HG02885 (cell line): ENCODE results near the gene PKM.

ENCODE experiments used
- ATAC-seq: cut with Tn5 transposase; IDR thresholded peaks from one replicate; pipeline ENCODE4 v1.9.1; 2021; ENCODE audit warnings: mild to moderate bottlenecking; ENCODE audit not compliant: unreplicated experiment, poor library complexity

Gene PKM

GRCh38 chr15:72202302-72202701 is 28.7 kb downstream of the PKM start:
- no peak for ATAC-seq

- no peak for ATAC-seq
Observed at GRCh38 chr15:72201391-72201921, 29.5 kb downstream of the PKM start.

- no peak for ATAC-seq
Observed at GRCh38 chr15:72200395-72201237, 30.4 kb downstream of the PKM start.

GRCh38 chr15:72199721-72200212 is 31.2 kb downstream of the PKM start:
- no peak for ATAC-seq

GRCh38 chr15:72199205-72199515 is 31.8 kb downstream of the PKM start:
- no peak for ATAC-seq

GRCh38 chr15:72198356-72199204 is 32.4 kb downstream of the PKM start:
- no peak for ATAC-seq

DNA sequence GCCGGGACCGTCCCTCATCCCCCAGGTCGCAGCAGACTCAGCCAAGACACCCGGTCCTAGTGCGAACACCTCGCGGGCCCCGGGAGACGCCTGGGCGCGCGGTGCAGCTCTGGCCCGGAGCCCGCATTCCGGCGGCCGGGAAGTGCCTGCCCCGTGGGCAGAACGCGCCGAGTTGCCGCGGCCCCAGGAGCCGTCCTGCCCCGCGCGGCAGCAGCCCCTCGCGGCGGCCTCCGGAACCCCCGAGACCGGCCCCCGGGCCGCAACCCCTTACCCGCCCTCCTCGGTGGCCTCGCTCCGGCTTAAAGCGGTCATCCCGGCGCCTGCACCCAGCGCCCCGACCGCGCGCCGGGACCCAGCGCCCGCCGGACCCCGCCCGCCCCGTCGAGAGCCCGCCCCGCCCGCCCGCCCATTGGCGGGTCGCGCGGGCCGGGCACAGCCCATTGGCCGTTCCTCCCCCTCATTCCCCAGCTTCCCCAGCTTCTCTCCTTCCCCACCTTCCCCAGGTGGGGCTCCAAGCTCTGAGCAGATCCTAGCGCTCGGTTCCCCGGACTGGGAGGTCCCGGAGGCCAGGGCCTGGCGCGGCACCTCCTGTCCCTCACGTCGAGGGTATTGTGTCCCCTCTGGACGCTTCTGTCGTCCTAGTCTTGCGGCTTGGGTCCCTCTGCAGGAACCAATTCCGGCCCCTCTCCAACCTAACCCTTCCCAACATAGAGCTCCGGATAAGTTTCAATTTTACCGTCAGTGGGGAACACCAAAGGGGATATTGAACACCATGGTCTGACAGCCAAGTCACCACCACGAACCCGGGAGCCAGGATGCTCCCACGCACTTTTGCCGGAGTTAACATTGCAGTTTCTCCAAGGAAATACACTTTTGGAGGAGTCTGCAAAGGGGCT is 33.3 kb downstream of the PKM start, which contains the start of gene GRAMD2A:
TSS of gene GRAMD2A (minus strand) at position 328 of the 896 bp plus-strand sequence.
- peak; percentile 50 for ATAC-seq

DNA sequence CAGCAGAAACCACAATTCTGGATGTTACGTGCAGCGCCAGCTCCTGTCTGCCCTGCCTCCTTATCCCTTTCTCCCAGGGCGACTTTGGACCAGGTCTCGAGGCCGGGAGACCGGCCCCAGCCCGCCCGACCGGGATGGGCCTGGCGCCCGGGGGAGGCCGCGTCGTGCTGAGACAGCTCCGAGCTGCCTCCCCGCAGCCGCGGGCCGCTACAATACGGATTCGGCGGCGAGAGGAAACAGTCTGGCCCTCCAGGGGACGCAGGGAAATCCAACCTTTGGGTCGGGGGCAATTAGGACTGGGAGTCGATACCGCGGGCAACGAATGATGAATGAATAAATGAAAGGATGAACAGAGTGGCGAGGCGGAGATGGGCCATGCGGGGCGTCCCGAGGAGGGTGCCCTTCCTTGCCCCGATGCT is 33.9 kb downstream of the PKM start:
- no peak for ATAC-seq

GRCh38 chr15:72196409-72197040 is 34.5 kb downstream of the PKM start:
- ATAC-seq: no peak

DNA sequence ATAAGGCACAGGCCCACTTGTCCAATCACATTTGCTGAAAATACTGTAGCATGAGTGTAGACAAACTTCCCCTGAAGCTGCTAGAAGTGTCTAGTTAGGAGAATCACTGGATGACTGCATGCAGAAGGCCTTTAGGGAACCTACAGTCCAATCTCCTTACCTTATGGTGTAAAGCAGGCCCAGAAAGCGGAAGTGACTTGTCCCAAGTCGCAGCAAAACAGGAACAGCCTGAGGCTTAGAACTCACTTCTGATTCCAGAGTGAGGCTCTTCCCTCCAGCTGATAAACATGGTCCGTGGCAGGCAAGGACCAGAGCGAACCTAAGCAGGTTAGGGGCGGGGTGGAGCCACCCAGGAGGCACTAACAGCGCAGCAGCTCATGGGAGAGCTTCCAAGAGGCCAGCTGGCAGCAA is 35.9 kb downstream of the PKM start:
- no peak for ATAC-seq

- ATAC-seq: no peak
Observed at GRCh38 chr15:72193836-72194396, 37.1 kb downstream of the PKM start.

GRCh38 chr15:72192416-72192815 is 38.6 kb downstream of the PKM start:
- no peak for ATAC-seq

GRCh38 chr15:72189250-72189902 is 41.6 kb downstream of the PKM start:
- ATAC-seq: no peak

DNA sequence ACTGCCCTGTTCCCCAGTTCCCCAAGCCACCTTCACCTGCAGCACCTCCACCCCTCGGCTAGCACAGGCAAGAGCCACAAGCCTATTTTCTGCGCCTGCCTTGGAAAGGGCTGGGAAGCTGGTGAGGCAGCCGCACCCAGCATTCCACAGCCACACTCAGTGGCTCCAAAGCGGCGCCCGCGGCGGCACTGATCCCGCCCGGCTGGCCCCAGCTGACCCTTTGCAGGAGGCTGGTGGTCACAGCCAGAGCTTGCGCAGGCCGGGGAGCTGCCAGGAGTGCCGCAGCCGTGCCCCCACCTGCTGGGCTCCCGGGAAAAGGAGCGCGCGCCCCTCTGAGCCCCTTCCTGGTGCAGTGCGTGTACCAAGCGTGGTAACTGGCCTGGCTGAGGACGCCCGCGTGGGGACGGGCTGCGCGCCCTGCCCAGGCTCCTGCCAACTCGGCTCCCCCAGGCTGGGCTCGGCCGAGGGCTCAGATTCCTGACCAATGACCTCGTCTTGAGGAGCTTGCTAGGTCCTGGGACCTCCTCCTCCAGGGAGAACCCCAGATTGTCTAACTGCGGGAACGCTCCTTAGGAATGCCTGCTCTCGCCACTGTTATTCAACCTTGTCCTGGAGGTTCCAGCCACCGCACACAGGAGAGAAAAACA is 46.7 kb downstream of the PKM start:
- no peak for ATAC-seq

GRCh38 chr15:72183781-72184164 is 47.2 kb downstream of the PKM start:
- no peak for ATAC-seq

- no peak for ATAC-seq
Observed at GRCh38 chr15:72182673-72183072, 48.3 kb downstream of the PKM start.

DNA sequence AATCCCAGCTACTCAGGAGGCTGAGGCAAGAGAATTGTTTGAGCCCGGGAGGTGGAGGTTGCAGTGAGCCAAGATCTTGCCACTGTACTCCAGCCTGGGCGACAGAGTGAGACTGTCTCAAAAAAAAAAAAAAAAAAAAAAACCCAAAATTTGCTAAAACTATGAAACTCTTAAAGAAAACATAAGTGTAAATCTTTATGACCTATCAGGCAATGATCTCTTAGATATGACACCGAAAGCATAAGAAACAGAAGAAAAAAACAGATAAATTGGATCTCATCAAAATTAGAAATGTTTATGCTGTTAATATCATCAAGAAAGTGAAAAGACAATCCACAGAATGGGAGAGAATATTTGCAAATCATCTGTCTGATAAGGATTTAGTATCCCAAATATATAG is 48.7 kb downstream of the PKM start:
- no peak for ATAC-seq

DNA sequence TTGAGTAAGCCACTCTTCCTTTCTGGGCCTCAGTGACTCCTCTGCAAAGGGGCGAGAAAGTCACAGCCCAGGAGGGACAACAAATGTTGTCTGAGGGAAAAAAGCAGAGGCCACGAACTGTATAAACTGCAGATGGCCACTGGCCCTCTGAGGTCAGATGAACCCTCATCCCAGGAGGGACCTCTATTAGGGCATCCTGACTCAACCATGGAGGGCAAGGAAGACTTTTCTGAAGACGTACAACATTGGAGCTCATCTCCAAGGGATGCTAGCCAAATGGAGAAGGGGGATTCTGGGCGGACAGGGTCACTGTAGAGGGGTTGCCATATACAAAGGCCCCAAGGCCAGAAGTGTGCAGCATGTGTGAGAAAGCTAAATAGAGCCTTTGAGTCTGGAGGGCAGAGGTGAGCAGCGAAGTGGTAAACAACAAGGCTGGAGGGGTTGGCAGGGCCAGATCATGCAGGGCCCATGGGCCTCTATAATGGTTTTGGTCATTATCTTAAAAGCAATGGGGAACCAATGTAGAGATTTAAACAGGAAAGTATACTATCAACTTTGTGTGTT is 50.1 kb downstream of the PKM start:
- ATAC-seq: no peak
